OCI-LY7 (cell line): ENCODE data around the gene PROSER2. TPM values are rescaled to one million over a fixed set of nuclear protein-coding genes. Genes with fewer than 3 reads are reported as not detected.

Experiments used
- BruUV-seq: library from RNA; stranded (reverse); fragments of 400-500 nt; replicated peaks from 2 replicates; lab custom pipeline; 2021; lab: Mats Ljungman, UMichigan
- CTCF ChIA-PET: fragments of 300-600 bp; sonication (Branson Sonifier 250); formaldehyde crosslinking; loops from one replicate; lab custom pipeline; 2022; ENCODE audit warnings: antibody characterized with exemption; ENCODE audit not compliant: unreplicated experiment; lab: Charles Lee
- POLR2A ChIA-PET: fragments of 300-600 bp; sonication (Branson Sonifier 250); formaldehyde crosslinking; loops from one replicate; lab custom pipeline; 2022; ENCODE audit warnings: antibody characterized with exemption; lab: Charles Lee
- DNase-seq: peaks from one replicate; pipeline ENCODE4 v3.0.0-alpha.2; 2015; ENCODE audit warnings: low spot score
- H2AFZ ChIP-seq: fragments of 200-600 bp; sonication (generic), shearing (Covaris generic); 2 replicates; pipeline ENCODE4 v1.6.1; 2014; ENCODE audit warnings: mild to moderate bottlenecking, antibody characterized with exemption, low read length, moderate library complexity
- H3K27ac ChIP-seq: fragments of 200-600 bp; sonication (generic); 2 replicates; pipeline ENCODE4 v1.5.1; 2014; ENCODE audit warnings: mixed run types, low read depth, mild to moderate bottlenecking, moderate library complexity, low read length, inconsistent platforms; ENCODE audit not compliant: poor library complexity, severe bottlenecking
- H3K36me3 ChIP-seq: fragments of 200-600 bp; sonication (generic); 2 replicates; pipeline ENCODE4 v1.6.1; 2014; ENCODE audit warnings: mild to moderate bottlenecking, antibody characterized with exemption, low read length, moderate library complexity, mixed read lengths; ENCODE audit not compliant: insufficient read depth
- H3K4me1 ChIP-seq: fragments of 200-600 bp; sonication (generic); 2 replicates; pipeline ENCODE4 v1.5.1; 2014; ENCODE audit warnings: mild to moderate bottlenecking, low read length; ENCODE audit not compliant: insufficient read depth, poor library complexity, severe bottlenecking
- H3K4me2 ChIP-seq: fragments of 200-600 bp; sonication (generic); 2 replicates; pipeline ENCODE4 v1.6.1; 2014; ENCODE audit warnings: mild to moderate bottlenecking, low read length
- H3K4me3 ChIP-seq: fragments of 200-600 bp; sonication (generic); 2 replicates; pipeline ENCODE4 v1.5.1; 2014; ENCODE audit warnings: mild to moderate bottlenecking, low read depth, low read length; ENCODE audit not compliant: poor library complexity, severe bottlenecking
- H3K79me2 ChIP-seq: fragments of 200-600 bp; sonication (generic); 2 replicates; pipeline ENCODE4 v1.6.1; 2016; ENCODE audit warnings: low read depth, mild to moderate bottlenecking, low read length, moderate library complexity, mixed read lengths; ENCODE audit not compliant: insufficient read depth
- H3K9me2 ChIP-seq: fragments of 200-600 bp; sonication (generic); 2 replicates; pipeline ENCODE4 v1.6.1; 2016; ENCODE audit warnings: mild to moderate bottlenecking, low read length, mixed read lengths; ENCODE audit not compliant: insufficient read depth
- H3K9me3 ChIP-seq: fragments of 200-600 bp; sonication (generic); 2 replicates; pipeline ENCODE4 v1.6.1; 2014; ENCODE audit warnings: mild to moderate bottlenecking, mixed run types, low read length, mixed read lengths
- H4K20me1 ChIP-seq: fragments of 200-600 bp; sonication (generic); 2 replicates; pipeline ENCODE4 v1.6.1; 2014; ENCODE audit warnings: mild to moderate bottlenecking, antibody characterized with exemption, low read length, moderate library complexity, mixed read lengths; ENCODE audit not compliant: insufficient read depth
- CTCF ChIP-seq: fragments of 200-600 bp; sonication (generic); conservative IDR thresholded peaks from 2 replicates; pipeline ENCODE4 v1.5.1; 2014; ENCODE audit warnings: mild to moderate bottlenecking, antibody characterized with exemption, low read length, moderate library complexity, mixed read lengths
- EZH2phosphoT487 ChIP-seq: fragments of 200-600 bp; sonication (generic); IDR thresholded peaks from 2 replicates; pipeline ENCODE4 v1.6.1; 2018; ENCODE audit warnings: low read depth, borderline replicate concordance, mild to moderate bottlenecking, mixed run types, antibody characterized with exemption, low read length, moderate library complexity, mixed read lengths
- intact Hi-C: fragments of 100-400 bp; cut with micrococcal nuclease; formaldehyde crosslinking; loops from one replicate; pipeline ENCODE4 v1.10.0; 2022; ENCODE audit not compliant: unreplicated experiment
- total RNA-seq, 2 experiments: library from RNA; depleted of rRNA in 1 of 2; stranded (reverse); fragments of >200 nt in 1 of 2; shearing (Covaris generic) in 1 of 2; gene quantifications; 2 replicates each; pipeline ENCODE4 v1.2.3, GENCODE V29; 2014 to 2022

Gene PROSER2
- total RNA-seq, 2 experiments from 2014 or later: not detected

DNA sequence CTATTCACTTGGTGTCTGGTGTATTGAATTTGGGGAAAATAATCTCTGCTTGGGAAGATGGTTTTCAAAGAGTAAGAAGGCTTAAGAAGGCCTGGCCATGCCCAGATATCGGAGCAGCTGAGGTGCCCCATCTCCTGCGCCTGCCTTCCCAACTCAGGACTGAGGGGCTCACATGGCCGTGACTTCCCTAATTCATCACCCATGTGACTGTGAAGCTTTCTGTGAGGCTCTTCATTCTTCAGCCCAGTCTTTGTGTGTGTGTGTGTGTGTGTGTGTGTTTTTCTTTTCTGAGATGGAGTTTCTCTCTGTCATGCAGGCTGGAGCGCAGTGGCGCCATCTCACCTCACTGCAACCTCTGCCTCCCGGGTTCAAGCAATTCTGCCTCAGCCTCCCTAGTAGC, 53.2 kb downstream of the PROSER2 start:
- no peak for DNase-seq
- ChIA-PET POLR2A (interaction anchor here (1.8 kb wide), 1 partner anchor 10 kb away, joined by 4 read pairs; no protein-coding TSS in a partner anchor), CTCF (interaction anchor here (0.6 kb wide), 1 partner anchor 84 kb away, joined by 3 read pairs; no protein-coding TSS in a partner anchor)
- H4K20me1 ChIP-seq: no peaks in the 10 kb centered on the region
- intact Hi-C loops: no loop called here
- H3K79me2 ChIP-seq: no peaks in the 10 kb centered on the region
- H3K4me3 ChIP-seq: no peak overlapping the region
- H3K4me2 ChIP-seq: no peak overlapping the region
- no peak overlapping the region for H3K27ac ChIP-seq
- H3K9me3 ChIP-seq: no peaks in the 10 kb centered on the region
- TF ChIP-seq EZH2phosphoT487 (no peak), CTCF (no peak)
- no TSS peak for BruUV-seq
- no peaks in the 10 kb centered on the region for H3K4me1 ChIP-seq
- no peaks in the 10 kb centered on the region for H3K36me3 ChIP-seq
- no peak overlapping the region for H2AFZ ChIP-seq
- H3K9me2 ChIP-seq: no peaks in the 10 kb centered on the region

GRCh38 chr10:11876805-11877590, 53.8 kb downstream of the PROSER2 start:
- Histone ChIP-seq H3K9me3 (no peaks in the 10 kb centered on the region), H3K4me2 (no peak overlapping the region), H2AFZ (no peak overlapping the region), H3K36me3 (no peaks in the 10 kb centered on the region), H3K4me1 (no peaks in the 10 kb centered on the region), H4K20me1 (no peaks in the 10 kb centered on the region), H3K79me2 (no peaks in the 10 kb centered on the region), H3K27ac (no peak overlapping the region), H3K4me3 (no peak overlapping the region), H3K9me2 (no peaks in the 10 kb centered on the region)
- POLR2A ChIA-PET: interaction anchor here (1.8 kb wide), 1 partner anchor 9 kb away, joined by 4 read pairs; no protein-coding TSS in a partner anchor
- intact Hi-C loops: no loop called here
- TF ChIP-seq EZH2phosphoT487: no peak
- TF ChIP-seq CTCF: no peak
- no peak for DNase-seq
- CTCF ChIA-PET: interaction anchor here (0.5 to 0.6 kb wide), 2 partner anchors 84 to 87 kb away, joined by 3 read pairs; no protein-coding TSS in a partner anchor
- no TSS peak for BruUV-seq

GRCh38 chr10:11877591-11877905, 54.4 kb downstream of the PROSER2 start:
- H4K20me1 ChIP-seq: no peaks in the 10 kb centered on the region
- H3K4me3 ChIP-seq: no peak overlapping the region
- H3K27ac ChIP-seq: no peak overlapping the region
- H3K4me2 ChIP-seq: no peak overlapping the region
- H2AFZ ChIP-seq: no peak overlapping the region
- ChIA-PET CTCF (no interaction called here), POLR2A (interaction anchor here (1.8 kb wide), 1 partner anchor 9 kb away, joined by 4 read pairs; no protein-coding TSS in a partner anchor)
- no peaks in the 10 kb centered on the region for H3K79me2 ChIP-seq
- H3K9me3 ChIP-seq: no peaks in the 10 kb centered on the region
- H3K4me1 ChIP-seq: no peaks in the 10 kb centered on the region
- intact Hi-C loops: no loop called here
- no peaks in the 10 kb centered on the region for H3K36me3 ChIP-seq
- no peak for DNase-seq
- no TSS peak for BruUV-seq
- no peak for TF ChIP-seq EZH2phosphoT487
- no peaks in the 10 kb centered on the region for H3K9me2 ChIP-seq
